H9 (cell line): ENCODE results near the gene TMPRSS11A. TPM values are rescaled to one million over a fixed set of nuclear protein-coding genes. Genes with fewer than 3 reads are reported as not detected.

Experiments
- DNase-seq: peaks from one replicate; pipeline ENCODE4 v3.0.0-alpha.2; 2017
- H2AFZ ChIP-seq: one replicate; pipeline ENCODE4 v1.6.1; 2013; ENCODE audit warnings: mild to moderate bottlenecking, low read length, control low read depth, moderate library complexity
- H2AK5ac ChIP-seq: 2 replicates; pipeline ENCODE4 v1.6.1; 2013; ENCODE audit warnings: low read length, control low read depth, mixed read lengths; ENCODE audit not compliant: insufficient read length
- H2BK120ac ChIP-seq: one replicate; pipeline ENCODE4 v1.6.1; 2013; ENCODE audit warnings: low read depth, mild to moderate bottlenecking, low read length, control low read depth, inconsistent platforms; ENCODE audit not compliant: poor library complexity, severe bottlenecking
- H2BK12ac ChIP-seq: 2 replicates; pipeline ENCODE4 v1.6.1; 2013; ENCODE audit warnings: low read length, control low read depth, mixed read lengths, low read depth; ENCODE audit not compliant: insufficient read length
- H2BK15ac ChIP-seq: 2 replicates; pipeline ENCODE4 v1.6.1; 2013; ENCODE audit warnings: low read depth, low read length, control low read depth
- H2BK20ac ChIP-seq: one replicate; pipeline ENCODE4 v1.6.1; 2013; ENCODE audit warnings: low read depth, mild to moderate bottlenecking, low read length, control low read depth, inconsistent platforms; ENCODE audit not compliant: poor library complexity, severe bottlenecking
- H2BK5ac ChIP-seq: 2 replicates; pipeline ENCODE4 v1.6.1; 2013; ENCODE audit warnings: low read length, control low read depth, mixed read lengths; ENCODE audit not compliant: insufficient read length
- H3K14ac ChIP-seq: 2 replicates; pipeline ENCODE4 v1.6.1; 2013; ENCODE audit warnings: low read length, control low read depth; ENCODE audit not compliant: insufficient read depth
- H3K18ac ChIP-seq: 2 replicates; pipeline ENCODE4 v1.6.1; 2013; ENCODE audit warnings: low read depth, mild to moderate bottlenecking, mixed read lengths, low read length, control low read depth; ENCODE audit not compliant: insufficient read length
- H3K23ac ChIP-seq: 2 replicates; pipeline ENCODE4 v1.6.1; 2013; ENCODE audit warnings: low read length, control low read depth, mixed read lengths, low read depth; ENCODE audit not compliant: insufficient read length
- H3K23me2 ChIP-seq: 2 replicates; pipeline ENCODE4 v1.6.1; 2013; ENCODE audit warnings: low read depth, mild to moderate bottlenecking, mixed read lengths, low read length, control low read depth; ENCODE audit not compliant: insufficient read length, poor library complexity, severe bottlenecking
- H3K27ac ChIP-seq: 2 replicates; pipeline ENCODE4 v1.5.1; 2013; ENCODE audit warnings: low read length, control low read depth, mixed read lengths, low read depth; ENCODE audit not compliant: insufficient read length
- H3K27me3 ChIP-seq: 2 replicates; pipeline ENCODE4 v1.6.1; 2013; ENCODE audit warnings: low read length, control low read depth, inconsistent platforms; ENCODE audit not compliant: insufficient read depth
- H3K4ac ChIP-seq: 2 replicates; pipeline ENCODE4 v1.6.1; 2013; ENCODE audit warnings: low read depth, mild to moderate bottlenecking, control low read depth, inconsistent platforms, low read length, moderate library complexity
- H3K4me1 ChIP-seq: 2 replicates; pipeline ENCODE4 v1.6.1; 2013; ENCODE audit warnings: low read length, control low read depth, inconsistent platforms; ENCODE audit not compliant: insufficient read depth
- H3K4me2 ChIP-seq: 2 replicates; pipeline ENCODE4 v1.6.1; 2013; ENCODE audit warnings: low read length, control low read depth, mixed read lengths; ENCODE audit not compliant: insufficient read length, insufficient read depth
- H3K56ac ChIP-seq: 2 replicates; pipeline ENCODE4 v1.6.1; 2013; ENCODE audit warnings: low read depth, mild to moderate bottlenecking, mixed read lengths, low read length, control low read depth; ENCODE audit not compliant: insufficient read length
- H3K79me1 ChIP-seq: 2 replicates; pipeline ENCODE4 v1.6.1; 2013; ENCODE audit warnings: low read depth, mild to moderate bottlenecking, moderate library complexity, low read length, control low read depth, inconsistent platforms; ENCODE audit not compliant: insufficient read depth, poor library complexity, severe bottlenecking
- H3K79me2 ChIP-seq: 2 replicates; pipeline ENCODE4 v1.6.1; 2013; ENCODE audit warnings: low read length, control low read depth, inconsistent platforms; ENCODE audit not compliant: insufficient read depth
- H3K9ac ChIP-seq: 2 replicates; pipeline ENCODE4 v1.6.1; 2013; ENCODE audit warnings: low read length, control low read depth, mixed read lengths; ENCODE audit not compliant: insufficient read length; ENCODE audit errors: extremely low read depth
- H3K9me3 ChIP-seq: one replicate; pipeline ENCODE4 v1.6.1; 2013; ENCODE audit warnings: low read depth, low read length, inconsistent platforms; ENCODE audit not compliant: control insufficient read depth
- H3T11ph ChIP-seq: one replicate; pipeline ENCODE4 v1.6.1; 2013; ENCODE audit warnings: mild to moderate bottlenecking, low read length, control low read depth, inconsistent platforms
- H4K20me1 ChIP-seq: one replicate; pipeline ENCODE4 v1.6.1; 2013; ENCODE audit not compliant: control insufficient read depth, insufficient read length, insufficient read depth
- H4K5ac ChIP-seq: 2 replicates; pipeline ENCODE4 v1.6.1; 2013; ENCODE audit warnings: low read depth, mild to moderate bottlenecking, mixed read lengths, low read length, control low read depth; ENCODE audit not compliant: insufficient read length
- H4K8ac ChIP-seq: replicated peaks from 2 replicates; pipeline ENCODE4 v1.6.1; 2013; ENCODE audit warnings: low read length, control low read depth, mixed read lengths, low read depth; ENCODE audit not compliant: insufficient read length
- H4K91ac ChIP-seq: 2 replicates; pipeline ENCODE4 v1.6.1; 2013; ENCODE audit warnings: low read depth, mild to moderate bottlenecking, moderate library complexity, mixed read lengths, low read length, control low read depth; ENCODE audit not compliant: insufficient read length
- H3K27ac Mint-ChIP-seq, 3 experiments: 2 replicates in 2 of 3; 3 replicates in 1 of 3; pipeline ENCODE4 v1.8.0; 2020 to 2021; ENCODE audit warnings: mixed read lengths in 3 of 3, mild to moderate bottlenecking in 1 of 3, moderate library complexity in 1 of 3
- H3K27me3 Mint-ChIP-seq: 2 replicates; pipeline ENCODE4 v1.8.0; 2021; ENCODE audit warnings: low read depth, mild to moderate bottlenecking, moderate library complexity, mixed read lengths
- H3K36me3 Mint-ChIP-seq, 3 experiments: 2 replicates in 2 of 3; 3 replicates in 1 of 3; pipeline ENCODE4 v1.8.0; 2020 to 2021; ENCODE audit warnings: low read depth in 3 of 3, mixed read lengths in 3 of 3; ENCODE audit not compliant: insufficient read depth in 1 of 3
- H3K4me1 Mint-ChIP-seq, 2 experiments: 2 replicates each; pipeline ENCODE4 v1.8.0; 2020; ENCODE audit warnings: mixed read lengths in 2 of 2
- H3K4me3 Mint-ChIP-seq, 2 experiments: 2 replicates in 1 of 2; 3 replicates in 1 of 2; pipeline ENCODE4 v1.8.0; 2020 to 2021; ENCODE audit warnings: mild to moderate bottlenecking in 2 of 2, mixed read lengths in 2 of 2, moderate library complexity in 1 of 2
- H3K9me3 Mint-ChIP-seq, 2 experiments: 2 replicates in 1 of 2; 3 replicates in 1 of 2; pipeline ENCODE4 v1.8.0; 2020; ENCODE audit warnings: mild to moderate bottlenecking in 2 of 2, mixed read lengths in 2 of 2, moderate library complexity in 1 of 2
- CTCF ChIP-seq: fragments of 200-600 bp; sonication (generic); conservative IDR thresholded peaks from 3 replicates; pipeline ENCODE4 v1.8.0; 2021; ENCODE audit warnings: antibody characterized with exemption, mild to moderate bottlenecking
- WGBS: extraction: QIAGEN DNeasy Blood & Tissue Kit; methylation state at CpG from one replicate; pipeline ENCODE4 v1.1.7; 2013; ENCODE audit warnings: missing lambda C conversion rate, low lambda C conversion rate, mixed read lengths; ENCODE audit not compliant: insufficient read length; ENCODE audit errors: extremely low coverage; 5-methylcytosine and 5-hydroxymethylcytosine counted together
- total RNA-seq: library from RNA; stranded (reverse); gene quantifications from 2 replicates; pipeline ENCODE4 v1.2.1, GENCODE V29; 2021

Gene TMPRSS11A
- total RNA-seq, 1 experiment from 2014 or later, result not detected

GRCh38 chr4:67988991-67989390, 25.7 kb upstream of the TMPRSS11A start:
- Mint-ChIP-seq H3K27ac (no peak overlapping the region), H3K27me3 (no peaks in the 10 kb centered on the region), H3K36me3 (no peaks in the 10 kb centered on the region), H3K4me3 (no peak overlapping the region), H3K4me1 (no peaks in the 10 kb centered on the region), H3K9me3 (no peaks in the 10 kb centered on the region)
- Histone ChIP-seq H3K9ac (no peak overlapping the region), H2AK5ac (no peak overlapping the region), H3K79me1 (no peaks in the 10 kb centered on the region), H3T11ph (no peak overlapping the region), H3K56ac (no peak overlapping the region), H3K4me2 (no peak overlapping the region), H2BK15ac (no peak overlapping the region), H4K8ac (no peak overlapping the region), H3K18ac (no peak overlapping the region), H3K23me2 (no peaks in the 10 kb centered on the region), H3K27me3 (no peaks in the 10 kb centered on the region), H2BK12ac (no peak overlapping the region), H3K14ac (no peak overlapping the region), H4K5ac (no peak overlapping the region), H2BK120ac (no peak overlapping the region), H3K23ac (no peak overlapping the region), H2BK5ac (no peak overlapping the region), H4K20me1 (no peaks in the 10 kb centered on the region), H3K27ac (no peak overlapping the region), H3K79me2 (no peaks in the 10 kb centered on the region), H2AFZ (no peak overlapping the region), H4K91ac (no peak overlapping the region), H3K9me3 (no peaks in the 10 kb centered on the region), H3K4me1 (no peaks in the 10 kb centered on the region), H3K4ac (no peak overlapping the region), H2BK20ac (no peak overlapping the region)
- no peak for DNase-seq
- no CpG with 5 or more reads among the region's 5 CpGs for WGBS
- TF ChIP-seq CTCF, result no peak
